Breast epithelium (tissue), 3 donors: ENCODE data around the gene ADCYAP1R1.

Experiments used
- POLR2A ChIP-seq: fragments of 450-650 bp; IDR thresholded peaks from one replicate; pipeline ENCODE4 v1.6.1; 2016; ENCODE audit warnings: antibody characterized with exemption, mild to moderate bottlenecking, moderate library complexity
- POLR2AphosphoS5 ChIP-seq, 3 donors: sonication (generic); formaldehyde crosslinking; IDR thresholded peaks; one replicate each; pipeline ENCODE4 v1.6.1; 2017; ENCODE audit warnings: antibody characterized with exemption in 3 of 3
- TF ChIP-seq, protein P1 (sequence below), 3 donors: fragments of 450-650 bp; IDR thresholded peaks; one replicate each; pipeline ENCODE4 v1.5.1; 2016 to 2017; ENCODE audit warnings: antibody characterized with exemption in 3 of 3, mild to moderate bottlenecking in 3 of 3, moderate library complexity in 3 of 3

DNA sequence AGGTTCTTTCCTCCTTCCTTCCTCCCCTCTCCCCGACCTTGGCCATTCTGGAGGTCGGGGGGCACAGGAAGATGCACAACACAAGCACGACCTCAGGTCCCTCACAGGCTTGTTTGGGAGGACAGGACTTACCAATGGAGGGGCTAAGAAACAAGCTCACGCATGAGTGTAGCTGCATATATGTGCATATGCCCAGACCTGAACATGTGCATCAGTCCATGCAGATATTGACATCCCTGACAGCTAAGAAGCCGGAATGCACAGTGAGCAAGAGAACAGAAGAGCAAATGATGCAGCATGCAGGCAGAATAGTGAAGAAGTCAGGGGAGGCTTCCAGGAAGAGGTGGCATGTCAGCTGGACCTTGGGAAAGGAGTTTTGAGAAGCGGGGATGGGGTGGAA, 28.7 kb downstream of the ADCYAP1R1 start:
- TF ChIP-seq POLR2A (no peak), POLR2AphosphoS5 (IDR thresholded peaks at IDR 0.05) (no peak)
- TF ChIP-seq, protein P1, sequence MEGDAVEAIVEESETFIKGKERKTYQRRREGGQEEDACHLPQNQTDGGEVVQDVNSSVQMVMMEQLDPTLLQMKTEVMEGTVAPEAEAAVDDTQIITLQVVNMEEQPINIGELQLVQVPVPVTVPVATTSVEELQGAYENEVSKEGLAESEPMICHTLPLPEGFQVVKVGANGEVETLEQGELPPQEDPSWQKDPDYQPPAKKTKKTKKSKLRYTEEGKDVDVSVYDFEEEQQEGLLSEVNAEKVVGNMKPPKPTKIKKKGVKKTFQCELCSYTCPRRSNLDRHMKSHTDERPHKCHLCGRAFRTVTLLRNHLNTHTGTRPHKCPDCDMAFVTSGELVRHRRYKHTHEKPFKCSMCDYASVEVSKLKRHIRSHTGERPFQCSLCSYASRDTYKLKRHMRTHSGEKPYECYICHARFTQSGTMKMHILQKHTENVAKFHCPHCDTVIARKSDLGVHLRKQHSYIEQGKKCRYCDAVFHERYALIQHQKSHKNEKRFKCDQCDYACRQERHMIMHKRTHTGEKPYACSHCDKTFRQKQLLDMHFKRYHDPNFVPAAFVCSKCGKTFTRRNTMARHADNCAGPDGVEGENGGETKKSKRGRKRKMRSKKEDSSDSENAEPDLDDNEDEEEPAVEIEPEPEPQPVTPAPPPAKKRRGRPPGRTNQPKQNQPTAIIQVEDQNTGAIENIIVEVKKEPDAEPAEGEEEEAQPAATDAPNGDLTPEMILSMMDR (IDR thresholded peaks at IDR 0.05): no peak
